Activated CD4-positive, CD25-positive, alpha-beta regulatory T cell treated with anti-CD3 and anti-CD28 coated beads, Interleukin-2, amount 50 U/mL, for 24 hours (primary cell): ENCODE measurements around the gene PUDP.
A peak's percentile ranks its signal among the peaks of the same experiment; 100 is the strongest.

ENCODE experiments used
- ATAC-seq, 2 donors: fragments of 150-1000 bp; cut with Tn5 transposase; one replicate each; pipeline ENCODE4 v1.10.0; 2021; ENCODE audit warnings: mild to moderate bottlenecking in 1 of 2, moderate library complexity in 1 of 2

Gene PUDP

DNA sequence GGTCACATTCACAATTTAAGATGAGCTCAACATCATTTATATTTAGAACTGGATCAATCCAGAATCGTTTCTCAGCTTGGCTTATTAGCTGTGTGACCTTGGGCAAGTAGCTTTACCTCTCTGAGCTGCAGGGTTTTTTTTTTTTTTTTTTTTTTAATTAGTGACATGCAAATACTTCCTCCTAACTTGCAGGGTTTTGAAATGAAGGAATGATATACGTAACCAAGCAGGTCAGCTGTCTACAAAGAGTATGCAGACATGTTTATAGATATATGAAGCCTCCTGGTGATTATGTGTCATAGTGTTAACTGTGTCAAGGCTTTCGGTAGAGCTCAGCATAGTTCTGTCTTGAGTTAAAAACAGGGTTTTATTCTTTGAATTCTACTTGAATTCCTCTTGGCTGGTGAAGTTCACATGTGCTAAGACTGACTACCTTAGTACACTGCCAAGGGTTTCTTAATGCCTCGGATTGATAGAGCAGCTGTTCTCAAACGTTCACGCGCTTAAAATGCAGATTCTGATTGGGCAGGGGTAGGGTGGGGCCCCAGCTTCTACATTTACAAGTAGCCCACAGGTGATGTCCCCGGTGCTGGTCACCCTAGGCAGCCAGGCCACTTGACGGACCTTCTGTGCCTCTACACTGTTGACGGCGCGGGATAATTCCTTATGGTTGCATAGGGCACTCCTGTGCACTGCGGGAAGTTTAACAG lies 1.1 kb downstream of the PUDP start:
- ATAC-seq: peak; percentile 11 to 37

DNA sequence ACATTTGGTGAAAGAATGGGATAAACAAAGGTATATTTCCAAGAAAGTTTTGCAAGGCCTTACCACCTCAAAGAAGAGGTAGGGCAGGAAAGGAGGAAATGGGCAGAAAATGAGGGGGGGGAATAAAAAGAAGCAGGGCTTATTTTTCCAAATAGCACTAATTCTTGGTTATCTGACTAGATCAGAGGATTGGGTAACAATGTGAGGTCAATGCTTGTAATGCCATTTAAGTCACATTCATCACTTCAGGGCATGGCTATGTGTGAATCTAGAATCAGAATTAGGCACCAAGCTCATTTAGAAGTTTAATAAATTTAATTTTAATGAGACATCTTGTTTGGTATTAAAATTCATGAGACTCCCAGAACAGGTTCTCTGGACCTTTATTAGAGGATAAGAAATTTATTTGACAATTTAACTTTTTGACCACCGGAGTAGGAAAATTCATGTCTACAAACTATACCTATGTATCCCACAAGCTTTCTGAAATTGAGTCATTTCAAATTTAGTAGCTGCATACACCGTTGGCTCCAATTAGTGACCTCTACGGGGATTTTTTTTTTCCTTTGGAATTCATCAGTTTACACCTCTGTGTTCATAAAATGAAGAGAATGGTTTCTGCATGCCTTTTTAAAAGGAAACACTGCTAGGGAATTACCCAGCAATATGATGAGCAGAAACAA lies 1.8 kb downstream of the PUDP start:
- no peak for ATAC-seq

DNA sequence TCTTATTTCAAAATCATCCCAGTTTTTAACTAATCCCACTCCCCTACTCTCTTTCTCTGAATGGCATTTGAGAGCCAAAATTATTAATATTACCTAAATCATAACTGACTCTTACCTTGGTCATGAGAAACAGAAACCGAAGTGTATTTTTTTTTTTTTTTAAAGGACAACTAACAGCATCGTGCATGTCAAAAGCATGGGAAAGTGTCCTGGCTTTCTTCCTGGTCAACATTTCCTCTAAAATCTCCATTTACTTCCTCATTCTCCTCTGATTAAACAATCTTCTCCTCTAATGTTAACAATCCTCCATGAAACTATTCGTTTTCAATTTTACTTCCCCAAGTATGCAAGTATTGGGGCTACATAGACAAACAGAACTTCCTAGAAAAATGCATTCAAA lies 2.5 kb downstream of the PUDP start:
- no peak for ATAC-seq

DNA sequence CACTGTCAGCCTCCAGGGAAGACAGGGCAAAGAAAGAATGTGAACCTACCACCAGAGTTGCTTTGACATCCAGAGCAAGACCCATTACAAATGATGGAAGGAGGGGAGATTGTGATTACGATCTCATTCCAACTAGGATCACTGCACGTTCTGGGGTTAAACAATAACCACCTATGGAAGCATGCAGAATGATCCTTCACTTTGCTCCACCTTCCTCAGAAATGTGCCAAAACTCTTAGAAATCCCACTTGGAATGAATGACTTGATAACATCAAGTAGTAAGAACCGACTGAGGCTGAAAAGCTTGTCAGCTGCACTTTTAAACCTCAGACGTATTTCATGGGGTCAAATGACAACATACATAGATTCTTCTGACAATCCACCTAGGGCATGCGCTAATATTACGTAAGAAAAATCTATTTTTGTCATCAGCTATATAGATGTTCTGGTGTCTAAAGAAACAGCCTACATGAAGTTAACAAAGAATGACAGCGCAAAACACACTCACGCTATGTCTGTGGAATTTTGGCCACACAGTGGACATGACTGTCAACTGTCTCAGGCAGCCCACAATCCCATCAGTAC lies 3.9 kb downstream of the PUDP start:
- ATAC-seq: no peak

DNA sequence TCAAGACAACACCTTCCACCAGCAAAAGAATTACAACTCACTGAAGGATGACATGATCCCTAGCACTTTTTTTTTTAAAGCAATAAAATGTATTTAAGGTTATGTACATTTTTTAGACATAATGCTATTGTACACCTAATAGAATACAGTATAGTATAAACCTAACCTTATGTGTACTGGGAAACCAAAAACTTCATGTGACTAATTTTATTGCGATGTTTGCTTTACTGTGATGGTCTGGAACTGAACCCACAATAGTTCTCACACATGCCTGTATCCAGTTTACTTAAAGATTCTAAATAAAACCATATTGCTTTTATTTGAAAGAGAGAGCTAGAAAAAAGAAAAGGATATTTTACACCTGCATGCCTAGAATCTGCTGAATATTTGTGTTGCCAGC lies 4.9 kb downstream of the PUDP start:
- ATAC-seq: no peak

DNA sequence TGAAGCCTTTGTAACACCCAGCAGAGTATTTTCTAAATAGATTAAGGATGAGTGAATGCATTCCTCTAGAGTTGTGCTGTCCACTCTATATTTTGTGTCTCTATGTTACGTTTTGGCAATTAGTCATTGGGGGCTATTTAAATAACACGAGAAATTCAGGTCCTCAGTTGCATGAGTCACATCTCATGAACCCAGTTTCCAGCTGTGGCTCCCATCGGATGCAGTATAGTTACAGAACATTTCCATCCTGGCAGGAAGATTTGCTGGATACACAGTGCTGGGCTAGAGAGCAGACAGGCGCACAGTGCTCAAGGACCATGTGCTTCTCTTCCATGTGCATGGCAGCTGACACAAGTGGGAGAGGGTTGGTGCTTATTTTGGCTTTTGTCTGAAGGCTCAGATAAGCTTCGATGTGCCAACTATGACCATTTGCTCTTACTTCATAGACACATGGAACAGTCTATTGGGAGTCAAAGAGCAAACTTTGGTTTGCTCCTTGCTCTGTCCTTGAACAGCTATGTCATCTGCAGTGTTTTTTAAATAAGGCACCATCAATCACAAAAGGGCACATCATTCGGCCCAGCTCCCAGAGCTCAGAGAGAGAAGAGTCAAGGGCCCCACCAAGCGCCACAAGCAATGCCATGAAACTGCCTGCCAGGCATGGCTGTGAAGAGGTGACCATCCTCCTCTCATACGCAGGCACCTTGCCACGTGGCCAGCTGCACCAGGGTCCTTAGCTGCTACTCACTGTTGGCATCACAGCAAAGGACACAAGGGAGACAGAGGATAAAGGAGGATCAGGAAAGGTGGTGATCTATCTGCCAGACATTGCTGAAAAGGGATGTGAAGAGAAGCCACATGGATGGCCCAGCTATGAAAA lies 8.5 kb downstream of the PUDP start:
- ATAC-seq: no peak

DNA sequence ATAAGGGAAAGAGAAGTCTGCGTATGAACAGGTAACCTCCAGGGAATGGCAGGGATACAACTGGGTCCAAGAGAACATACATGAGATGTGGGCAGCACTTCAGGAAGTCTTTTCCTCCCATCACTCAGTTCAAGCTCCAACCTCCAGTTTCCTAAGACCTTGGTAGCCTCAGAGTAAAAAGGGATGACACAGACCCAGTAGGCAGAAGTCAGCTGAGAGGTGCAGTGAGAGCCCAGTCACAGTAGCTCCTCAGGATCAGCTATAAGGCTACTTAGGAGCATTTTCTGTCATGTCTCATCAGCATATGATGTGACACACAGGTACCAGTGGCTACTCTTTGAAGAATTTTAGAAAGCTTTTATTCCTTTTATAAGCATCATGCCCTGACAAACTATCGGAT lies 13.0 kb downstream of the PUDP start:
- no peak for ATAC-seq

DNA sequence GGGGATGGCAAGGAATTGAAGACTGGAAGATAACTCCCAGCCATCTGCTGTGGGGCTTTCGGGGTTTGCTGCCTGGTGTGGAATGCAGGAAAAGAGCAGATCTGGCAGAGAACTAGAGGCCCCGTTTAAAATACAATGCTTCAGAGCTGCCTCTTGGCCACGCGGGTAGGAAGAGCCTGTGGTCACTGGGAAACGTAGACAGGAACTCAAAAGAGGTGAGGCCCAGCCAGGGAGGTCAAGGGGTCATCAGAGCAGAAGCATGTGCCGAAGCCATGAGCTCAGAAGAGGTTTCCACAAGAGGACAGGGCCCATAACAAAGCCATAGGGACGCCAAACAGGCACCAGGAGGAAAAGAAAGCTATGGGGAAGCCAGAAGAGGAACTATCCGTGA lies 14.9 kb downstream of the PUDP start:
- ATAC-seq: no peak

DNA sequence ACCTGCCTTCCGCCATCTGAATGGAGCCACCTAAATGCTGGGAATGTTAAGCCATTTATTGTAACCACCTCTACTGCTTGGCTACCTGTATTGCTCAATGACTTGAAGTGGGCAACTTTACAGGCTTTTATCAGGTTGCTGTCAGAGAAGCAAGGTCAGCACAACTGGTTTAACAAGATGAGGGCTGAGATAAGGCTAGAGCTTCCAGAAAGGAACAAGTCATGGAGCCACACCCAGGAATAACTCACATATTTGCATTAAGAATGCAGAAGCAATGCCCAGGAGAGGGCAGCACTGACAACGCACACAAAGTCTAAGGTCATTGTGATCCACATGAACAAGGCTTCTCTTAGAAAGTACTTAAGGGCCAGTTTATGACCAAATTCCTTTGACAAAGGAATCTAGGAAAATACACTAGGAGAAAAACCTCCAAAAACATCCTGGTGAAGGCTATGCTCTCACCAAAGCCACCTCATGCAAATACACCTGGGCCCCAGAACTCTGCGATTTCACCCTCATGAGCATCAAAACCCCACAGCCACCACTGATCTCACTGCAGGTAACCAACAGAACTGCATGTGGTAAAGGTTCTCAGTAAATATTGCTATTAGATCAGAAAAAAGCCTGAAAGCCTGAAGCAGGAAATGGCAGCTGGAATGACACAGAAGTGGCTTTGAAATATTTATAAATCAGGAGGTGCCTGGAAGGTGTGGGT lies 15.5 kb downstream of the PUDP start:
- ATAC-seq: no peak

DNA sequence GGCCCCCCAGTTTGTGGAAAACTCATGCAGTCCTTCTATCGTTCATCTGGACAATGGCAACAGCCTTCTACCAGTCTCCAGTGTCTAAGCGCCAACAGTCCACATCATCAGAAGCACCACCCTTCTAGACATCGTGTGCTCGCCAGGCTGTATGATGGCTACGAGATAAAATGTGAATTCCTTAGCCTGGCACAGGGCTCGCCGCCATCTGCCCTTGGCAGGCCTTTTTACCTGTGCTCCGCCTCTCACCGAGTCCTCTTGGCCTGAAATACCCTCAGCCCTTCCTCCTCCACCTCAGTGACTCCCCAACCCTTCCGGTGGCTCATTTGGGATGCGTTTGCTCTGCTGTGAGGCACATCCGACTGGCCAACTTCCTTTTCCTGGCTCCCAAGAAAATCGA lies 16.3 kb downstream of the PUDP start:
- ATAC-seq: no peak

DNA sequence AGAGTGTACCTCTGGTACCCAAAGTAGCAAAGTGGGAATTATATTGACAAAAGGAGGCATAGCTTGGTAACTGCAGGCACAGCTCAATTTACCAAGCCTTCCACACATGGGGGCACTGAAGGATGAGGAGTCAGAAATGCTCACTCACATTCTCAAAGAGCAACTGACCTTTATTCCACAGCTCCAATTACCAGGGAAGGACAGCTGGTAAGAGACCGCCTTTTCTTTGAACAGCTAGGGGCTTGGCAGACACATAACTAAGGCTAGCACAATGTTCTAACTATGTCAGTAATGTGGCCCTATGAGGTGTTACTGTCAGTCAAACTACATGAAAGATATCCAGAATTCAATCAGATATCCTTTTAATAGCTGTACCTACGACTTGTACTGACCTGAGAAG lies 20.9 kb downstream of the PUDP start:
- no peak for ATAC-seq

DNA sequence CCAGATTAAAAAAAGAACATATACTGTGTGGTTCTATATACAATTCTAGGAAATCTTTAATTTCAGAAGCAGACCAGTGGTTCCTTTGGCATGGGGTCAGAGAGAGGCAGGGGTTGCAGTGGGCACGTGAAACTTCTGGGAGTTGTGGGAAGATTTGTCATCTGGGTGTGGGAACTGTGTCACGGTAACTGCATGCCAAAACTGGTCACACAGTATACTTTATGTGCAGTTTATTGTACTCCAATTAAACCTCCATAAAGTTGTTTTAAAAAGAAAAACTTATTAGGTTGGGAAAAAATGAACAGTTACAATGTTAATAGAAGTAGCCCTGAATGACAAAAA lies 27.1 kb downstream of the PUDP start:
- ATAC-seq: no peak

DNA sequence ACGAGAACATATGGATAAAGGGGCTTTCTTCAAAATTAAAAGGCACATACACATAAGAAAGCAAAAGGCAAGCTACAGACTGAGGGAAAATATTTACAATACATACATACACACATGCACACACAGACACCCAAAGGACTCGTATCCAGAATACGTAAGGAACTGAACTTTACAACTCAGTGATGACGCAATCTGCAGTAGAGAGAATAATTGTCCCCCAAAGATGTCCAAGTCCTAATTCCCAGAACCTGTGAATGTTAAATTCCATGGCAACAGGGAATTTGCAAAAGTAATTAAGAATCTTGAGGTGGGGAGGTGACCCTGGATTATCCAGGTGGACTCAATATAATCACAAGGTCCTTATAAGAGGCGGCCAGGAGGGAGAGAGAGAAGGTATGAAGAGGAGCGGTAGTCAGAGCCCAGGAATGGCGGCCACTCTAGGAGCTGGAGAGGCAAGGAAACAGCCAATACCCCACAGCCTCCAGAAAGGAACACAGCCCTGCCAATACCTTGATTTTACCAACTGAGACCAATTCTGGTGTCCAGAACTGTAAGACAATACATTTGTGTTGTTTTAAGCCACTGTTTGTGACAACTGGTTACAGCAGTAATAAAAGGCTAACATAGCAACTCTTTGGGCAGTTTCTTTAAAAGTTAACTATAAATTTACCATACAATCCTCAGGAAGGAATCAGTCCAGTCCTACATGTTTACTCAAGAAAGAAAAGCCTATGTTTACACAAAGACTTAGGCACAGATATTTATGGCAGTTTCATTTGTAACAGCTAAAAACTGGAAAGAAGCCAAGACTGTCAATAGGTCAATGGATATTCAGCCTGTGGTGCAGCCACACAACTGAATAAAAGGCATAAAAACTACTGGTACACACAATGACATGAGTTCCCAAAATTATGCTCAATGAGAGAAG lies 27.7 kb downstream of the PUDP start:
- ATAC-seq: no peak

DNA sequence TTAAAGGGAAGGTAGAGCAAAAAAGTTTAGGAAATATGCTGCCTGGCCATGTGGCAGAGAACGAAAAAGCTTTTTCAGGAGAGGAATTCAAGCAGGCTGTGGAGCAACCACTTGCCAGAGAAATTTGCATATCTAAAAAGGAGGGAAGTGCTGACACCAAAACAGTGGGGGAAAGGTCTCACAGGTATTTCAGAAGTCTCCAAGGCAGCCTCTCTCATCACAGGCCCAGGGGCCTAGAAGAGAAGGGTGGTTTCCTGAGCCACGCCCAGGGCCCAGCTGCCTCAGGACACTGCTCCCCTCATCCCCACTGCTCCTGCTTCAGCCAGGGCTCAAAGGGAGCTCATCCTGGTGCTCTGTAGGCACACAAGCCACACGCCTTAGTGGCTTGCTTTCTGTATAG lies 30.4 kb downstream of the PUDP start:
- ATAC-seq: no peak

DNA sequence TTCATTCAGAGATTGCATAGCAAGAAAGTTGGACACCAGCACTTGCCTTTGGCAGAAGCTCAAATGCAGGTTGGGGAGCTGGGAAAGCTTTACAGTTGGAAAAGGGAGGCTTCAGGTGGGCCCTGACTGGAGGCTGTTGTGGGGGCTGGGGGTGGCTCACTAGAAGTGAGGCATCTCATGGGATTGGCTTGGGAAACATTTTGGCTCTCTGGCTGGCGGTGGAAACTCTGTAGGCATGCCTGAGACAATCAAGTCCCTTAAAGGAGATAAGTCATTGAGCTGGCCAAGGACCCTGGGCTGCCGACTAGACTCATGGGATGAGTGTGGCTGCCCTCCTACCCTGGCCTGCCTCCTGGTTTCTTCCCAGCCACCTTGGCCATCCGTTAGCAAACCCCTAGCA lies 31.9 kb downstream of the PUDP start:
- no peak for ATAC-seq

DNA sequence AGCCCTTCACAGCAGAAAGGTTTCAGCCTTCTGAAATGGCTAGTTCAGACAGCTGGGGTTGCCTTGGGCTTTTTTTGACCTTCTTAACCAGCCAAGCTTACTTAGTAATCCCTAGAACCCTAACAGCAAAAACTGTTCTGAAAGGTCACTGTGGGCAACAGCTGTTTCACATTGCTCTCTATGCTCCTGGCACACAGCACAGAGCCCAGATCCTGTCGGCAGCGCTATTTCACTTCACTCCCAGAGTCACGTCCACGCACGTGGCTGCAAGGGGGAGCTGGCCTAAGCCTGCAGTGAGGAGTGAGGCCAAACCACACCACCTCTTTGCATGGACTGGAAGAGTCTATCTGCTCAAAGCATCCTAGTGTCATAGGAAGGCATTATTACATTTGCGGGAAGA lies 32.4 kb downstream of the PUDP start:
- no peak for ATAC-seq

DNA sequence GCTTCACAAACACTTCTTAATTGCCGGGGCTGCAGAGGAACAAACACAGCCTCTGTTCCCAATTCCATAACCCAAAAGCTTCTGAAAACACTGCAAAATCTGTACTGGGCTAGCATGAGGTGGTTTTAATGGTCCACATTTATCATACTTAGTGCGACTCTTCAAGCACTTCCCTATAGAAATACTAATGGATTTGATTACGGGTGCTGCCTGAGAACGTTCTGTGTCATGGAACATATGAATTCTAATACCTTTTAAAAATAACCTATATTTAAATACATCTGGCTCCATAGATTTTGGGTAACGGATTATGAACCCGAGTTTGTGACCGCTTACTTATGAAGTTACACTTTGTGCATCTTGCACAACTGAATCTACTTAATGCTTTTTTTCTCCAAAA lies 35.9 kb downstream of the PUDP start:
- no peak for ATAC-seq

DNA sequence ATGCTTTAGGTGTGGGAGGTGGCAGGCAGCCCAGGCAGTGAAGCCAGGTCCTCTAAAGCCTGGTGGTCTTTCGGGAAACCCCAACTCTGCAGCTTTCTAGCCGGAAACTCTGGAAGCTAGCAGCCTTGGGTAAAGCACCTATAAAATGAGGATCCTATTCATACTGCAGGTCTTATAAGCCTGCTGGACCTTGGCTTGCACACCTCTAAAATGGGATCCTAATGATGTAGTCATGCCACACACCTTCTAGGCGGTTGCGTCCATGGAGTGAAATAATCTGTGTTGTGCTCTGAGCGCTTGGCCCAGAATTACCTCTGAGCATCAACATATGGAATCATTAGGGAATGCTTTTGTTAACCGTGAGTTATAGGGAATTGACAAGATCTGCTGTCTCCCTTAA lies 36.4 kb downstream of the PUDP start:
- ATAC-seq: no peak

DNA sequence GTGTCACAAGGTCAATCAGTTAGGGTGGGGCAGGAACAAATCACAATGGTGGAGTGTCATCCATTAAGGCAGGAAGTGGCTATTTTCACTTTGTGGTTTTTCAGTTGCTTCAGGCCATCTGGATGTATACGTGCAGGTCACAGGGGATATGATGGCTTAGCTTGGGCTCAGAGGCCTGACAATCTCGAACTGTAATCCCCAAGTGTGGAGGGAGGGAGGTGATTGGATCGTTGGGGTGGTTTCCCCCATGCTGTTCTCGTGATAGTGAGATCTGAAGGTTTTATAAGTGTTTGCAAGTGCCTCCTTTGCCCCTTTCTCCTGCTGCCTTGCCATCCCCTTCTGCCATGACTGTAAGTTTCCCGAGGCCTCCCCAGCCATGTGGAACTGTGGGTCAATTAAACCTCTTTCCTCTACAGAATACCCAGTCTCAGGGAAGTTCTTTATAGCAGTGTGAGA lies 37.1 kb downstream of the PUDP start:
- no peak for ATAC-seq

DNA sequence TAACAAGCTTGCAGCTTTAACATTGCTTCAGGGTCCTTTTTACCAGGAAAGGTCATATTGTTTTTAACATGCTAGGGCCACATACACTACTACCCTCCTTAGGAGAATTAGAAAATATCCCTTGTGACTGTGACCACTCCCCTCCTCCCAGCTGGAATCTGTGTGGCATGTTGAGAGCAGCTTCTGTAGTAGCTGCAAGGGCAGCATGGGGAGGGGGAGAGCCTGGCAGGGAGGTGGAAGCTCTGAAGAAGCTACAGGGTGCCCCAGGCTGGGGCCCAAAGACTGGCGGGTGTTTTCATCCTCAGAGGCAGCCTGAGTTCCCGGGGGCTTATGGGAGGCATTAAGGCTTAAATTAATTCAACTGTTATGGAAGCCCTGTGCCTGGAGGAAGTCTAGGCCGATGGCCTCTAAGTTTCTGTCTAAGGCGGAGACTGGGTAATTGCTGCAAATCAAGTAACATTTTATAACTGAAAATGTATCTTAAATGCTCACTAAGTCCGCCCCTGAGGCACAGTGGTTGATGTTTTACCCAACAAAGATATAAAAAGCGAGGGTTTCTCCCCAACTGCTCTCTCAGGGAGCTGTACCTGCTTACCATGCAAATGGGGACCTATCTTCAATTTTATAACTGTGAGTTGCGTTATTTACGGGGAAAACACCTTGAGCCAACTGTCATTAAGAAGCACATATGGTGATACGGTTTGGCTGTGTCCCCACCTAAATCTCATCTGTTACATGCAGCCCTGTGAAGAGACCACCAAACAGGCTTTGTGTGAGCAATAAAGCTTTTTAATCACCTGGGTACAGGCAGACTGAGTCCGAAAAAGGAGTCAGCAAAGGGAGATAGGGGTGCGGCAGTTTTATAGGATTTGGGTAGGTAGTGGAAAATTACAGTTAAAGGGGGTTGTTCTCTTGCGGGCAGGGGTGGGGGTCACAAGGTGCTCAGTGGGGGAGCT lies 37.8 kb downstream of the PUDP start:
- no peak for ATAC-seq
